ENCODE measurements around the gene NXPE3. TPM values are rescaled to one million over a fixed set of nuclear protein-coding genes. Genes with fewer than 3 reads are reported as not detected.

Gene NXPE3
- polyA plus RNA-seq, 1 donor (not counting 4 experiments of a cell fraction or from before 2014, with no cell fraction given), result 16.8 TPM

DNA sequence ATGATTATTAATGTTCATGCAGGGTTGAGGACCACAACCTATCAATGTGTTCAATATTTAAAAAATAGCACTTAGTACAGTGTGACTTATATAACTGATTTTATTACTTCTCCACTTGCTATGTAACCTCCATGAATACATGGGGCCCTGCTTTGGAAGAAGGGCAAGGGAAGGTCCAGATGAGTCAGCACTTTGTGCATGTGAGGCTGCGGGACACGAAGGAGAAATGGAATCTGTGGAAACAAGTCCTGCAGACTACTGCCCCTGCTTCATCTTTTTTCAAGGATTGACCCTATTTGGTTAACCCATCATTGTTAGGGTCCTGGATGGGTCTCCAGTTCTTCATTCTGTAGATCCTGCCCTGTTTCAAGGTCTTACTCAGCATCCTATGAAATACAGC lies 1.6 kb downstream of the NXPE3 start:
- H3K9me1 ChIP-seq (ENCODE audit: control insufficient read depth, extremely low read depth, insufficient read depth, low read length), result no peaks in the 10 kb centered on the region
- peaks cover 6% of the 10 kb centered on the region for H3K79me2 ChIP-seq (ENCODE audit: control insufficient read depth, insufficient read depth, low read length)
- dilution Hi-C loops (cut with MboI; ENCODE audit: extremely low pct_ligation_motif_present, low sequenced_read_pairs), result no loop called here
- H3K4me1 ChIP-seq (ENCODE audit: control insufficient read depth, extremely low read depth, insufficient read depth, low read length), result peaks cover 19% of the 10 kb centered on the region
- no peaks in the 10 kb centered on the region for H4K20me1 ChIP-seq (ENCODE audit: control insufficient read depth, extremely low read depth, insufficient read depth, low read length)
- no peaks in the 10 kb centered on the region for H3K27me3 ChIP-seq (ENCODE audit: control insufficient read depth, extremely low read depth, insufficient read depth, low read length)
- no peaks in the 10 kb centered on the region for H3K9me3 ChIP-seq (ENCODE audit: control insufficient read depth, low read depth, low read length)
- H2AFZ ChIP-seq (ENCODE audit: control insufficient read depth, low read length), result no peak overlapping the region
- H3K27ac ChIP-seq (ENCODE audit: control insufficient read depth, insufficient read depth, low read length), result no peak overlapping the region
- peak; percentile 32 for FAIRE-seq
- peak overlapping the region; percentile 90 for H3K4me2 ChIP-seq (ENCODE audit: control insufficient read depth, extremely low read depth, insufficient read depth, low read depth, low read length)
- H3K9ac ChIP-seq (ENCODE audit: control insufficient read depth, extremely low read depth, insufficient read depth, low read length), result no peak overlapping the region
- peak overlapping the region in 1 of 3 experiments; percentile 83 for H3K4me3 ChIP-seq (ENCODE audit: control insufficient read depth in 2 of 3, extremely low read depth in 1 of 3, insufficient read depth in 2 of 3, low read depth in 1 of 3, low read length in 3 of 3)
- peaks cover 3 to 5% of the 10 kb centered on the region in 2 experiments for H3K36me3 ChIP-seq (ENCODE audit: control insufficient read depth in 2 of 2, extremely low read depth in 1 of 2, insufficient read depth in 2 of 2, low read length in 2 of 2)
- no peak for DNase-seq (ENCODE audit: low read depth, low spot score)
- TF ChIP-seq, protein P1, sequence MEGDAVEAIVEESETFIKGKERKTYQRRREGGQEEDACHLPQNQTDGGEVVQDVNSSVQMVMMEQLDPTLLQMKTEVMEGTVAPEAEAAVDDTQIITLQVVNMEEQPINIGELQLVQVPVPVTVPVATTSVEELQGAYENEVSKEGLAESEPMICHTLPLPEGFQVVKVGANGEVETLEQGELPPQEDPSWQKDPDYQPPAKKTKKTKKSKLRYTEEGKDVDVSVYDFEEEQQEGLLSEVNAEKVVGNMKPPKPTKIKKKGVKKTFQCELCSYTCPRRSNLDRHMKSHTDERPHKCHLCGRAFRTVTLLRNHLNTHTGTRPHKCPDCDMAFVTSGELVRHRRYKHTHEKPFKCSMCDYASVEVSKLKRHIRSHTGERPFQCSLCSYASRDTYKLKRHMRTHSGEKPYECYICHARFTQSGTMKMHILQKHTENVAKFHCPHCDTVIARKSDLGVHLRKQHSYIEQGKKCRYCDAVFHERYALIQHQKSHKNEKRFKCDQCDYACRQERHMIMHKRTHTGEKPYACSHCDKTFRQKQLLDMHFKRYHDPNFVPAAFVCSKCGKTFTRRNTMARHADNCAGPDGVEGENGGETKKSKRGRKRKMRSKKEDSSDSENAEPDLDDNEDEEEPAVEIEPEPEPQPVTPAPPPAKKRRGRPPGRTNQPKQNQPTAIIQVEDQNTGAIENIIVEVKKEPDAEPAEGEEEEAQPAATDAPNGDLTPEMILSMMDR (optimal IDR thresholded peaks at IDR 0.05 in 1 of 3, IDR thresholded peaks at IDR 0.05 in 1 of 3, conservative IDR thresholded peaks at IDR 0.05 in 1 of 3; ENCODE audit: extremely low read depth in 1 of 3, insufficient read depth in 2 of 3, low read length in 3 of 3), result no peak
- TF ChIP-seq EZH2 (IDR thresholded peaks at IDR 0.05; ENCODE audit: low read length), result no peak

DNA sequence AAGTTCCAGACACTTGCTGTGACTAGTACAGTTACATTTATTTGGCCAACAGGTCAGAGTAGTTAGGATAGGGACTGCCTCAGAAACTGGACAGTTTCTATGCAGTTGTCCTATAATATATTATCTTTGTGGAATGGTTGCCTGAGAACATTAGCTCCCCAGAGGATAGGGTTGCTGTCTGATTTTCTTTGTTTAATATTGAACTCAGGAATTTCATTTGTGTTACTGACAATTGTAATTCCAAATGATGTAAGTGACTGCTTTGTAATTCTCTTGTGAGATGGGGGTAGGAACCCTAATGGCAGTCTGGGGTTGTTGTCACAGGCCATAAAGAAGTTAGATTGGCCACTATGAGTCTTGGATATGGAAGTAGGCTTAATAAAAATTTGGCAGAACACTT lies 2.2 kb downstream of the NXPE3 start:
- H3K4me2 ChIP-seq (ENCODE audit: control insufficient read depth, extremely low read depth, insufficient read depth, low read depth, low read length), result no peak overlapping the region
- peaks cover 6% of the 10 kb centered on the region for H3K79me2 ChIP-seq (ENCODE audit: control insufficient read depth, insufficient read depth, low read length)
- no peaks in the 10 kb centered on the region for H3K9me3 ChIP-seq (ENCODE audit: control insufficient read depth, low read depth, low read length)
- no peak overlapping the region for H3K9ac ChIP-seq (ENCODE audit: control insufficient read depth, extremely low read depth, insufficient read depth, low read length)
- H3K4me1 ChIP-seq (ENCODE audit: control insufficient read depth, extremely low read depth, insufficient read depth, low read length), result peaks cover 19% of the 10 kb centered on the region
- H3K27me3 ChIP-seq (ENCODE audit: control insufficient read depth, extremely low read depth, insufficient read depth, low read length), result no peaks in the 10 kb centered on the region
- no peaks in the 10 kb centered on the region for H3K9me1 ChIP-seq (ENCODE audit: control insufficient read depth, extremely low read depth, insufficient read depth, low read length)
- no peak overlapping the region for H2AFZ ChIP-seq (ENCODE audit: control insufficient read depth, low read length)
- FAIRE-seq, result no peak
- DNase-seq (ENCODE audit: low read depth, low spot score), result no peak
- H3K36me3 ChIP-seq (ENCODE audit: control insufficient read depth in 2 of 2, extremely low read depth in 1 of 2, insufficient read depth in 2 of 2, low read length in 2 of 2), result peaks cover 5 to 10% of the 10 kb centered on the region in 2 experiments
- no peaks in the 10 kb centered on the region for H4K20me1 ChIP-seq (ENCODE audit: control insufficient read depth, extremely low read depth, insufficient read depth, low read length)
- H3K4me3 ChIP-seq (ENCODE audit: control insufficient read depth in 2 of 3, extremely low read depth in 1 of 3, insufficient read depth in 2 of 3, low read depth in 1 of 3, low read length in 3 of 3), result no peak overlapping the region
- no peak for TF ChIP-seq EZH2 (IDR thresholded peaks at IDR 0.05; ENCODE audit: low read length)
- TF ChIP-seq, protein P1 (optimal IDR thresholded peaks at IDR 0.05 in 1 of 3, IDR thresholded peaks at IDR 0.05 in 1 of 3, conservative IDR thresholded peaks at IDR 0.05 in 1 of 3; ENCODE audit: extremely low read depth in 1 of 3, insufficient read depth in 2 of 3, low read length in 3 of 3), result no peak
- H3K27ac ChIP-seq (ENCODE audit: control insufficient read depth, insufficient read depth, low read length), result no peak overlapping the region
- dilution Hi-C loops (cut with MboI; ENCODE audit: extremely low pct_ligation_motif_present, low sequenced_read_pairs), result no loop called here

Data from keratinocyte (primary cell).